HG03354 (cell line): Measurements from ENCODE around the gene ZNF524.

Source experiments
- ATAC-seq: cut with Tn5 transposase; IDR thresholded peaks from one replicate; pipeline ENCODE4 v1.9.1; 2021; ENCODE audit warnings: mild to moderate bottlenecking; ENCODE audit not compliant: unreplicated experiment, poor library complexity, severe bottlenecking

ZNF524 gene

DNA sequence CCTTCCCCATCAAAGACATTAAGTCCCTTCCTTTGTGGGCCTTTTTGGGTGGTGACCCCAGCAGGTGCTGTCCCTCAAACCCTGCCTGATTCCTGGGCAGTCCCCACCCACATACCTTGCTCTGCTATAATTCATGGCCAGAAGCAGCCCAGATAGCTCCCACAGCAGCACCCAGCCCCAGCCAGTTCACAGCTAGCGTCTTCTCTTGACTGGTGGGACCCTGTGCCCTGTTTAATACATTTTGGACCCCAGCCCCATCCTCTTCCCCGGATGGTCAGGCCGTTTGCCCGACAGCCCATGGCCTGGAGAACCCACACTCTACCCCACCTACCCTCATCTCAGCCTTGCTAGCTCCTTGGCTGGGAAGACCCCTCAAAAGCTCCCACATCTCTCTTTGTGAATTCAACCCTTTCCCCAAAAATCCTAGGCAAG is 50.1 kb downstream of the ZNF524 start:
- no peak for ATAC-seq

GRCh38 chr19:55650602-55651230 is 50.6 kb downstream of the ZNF524 start:
- no peak for ATAC-seq

- no peak for ATAC-seq
Measured at GRCh38 chr19:55651236-55651635, 51.1 kb downstream of the ZNF524 start.

DNA sequence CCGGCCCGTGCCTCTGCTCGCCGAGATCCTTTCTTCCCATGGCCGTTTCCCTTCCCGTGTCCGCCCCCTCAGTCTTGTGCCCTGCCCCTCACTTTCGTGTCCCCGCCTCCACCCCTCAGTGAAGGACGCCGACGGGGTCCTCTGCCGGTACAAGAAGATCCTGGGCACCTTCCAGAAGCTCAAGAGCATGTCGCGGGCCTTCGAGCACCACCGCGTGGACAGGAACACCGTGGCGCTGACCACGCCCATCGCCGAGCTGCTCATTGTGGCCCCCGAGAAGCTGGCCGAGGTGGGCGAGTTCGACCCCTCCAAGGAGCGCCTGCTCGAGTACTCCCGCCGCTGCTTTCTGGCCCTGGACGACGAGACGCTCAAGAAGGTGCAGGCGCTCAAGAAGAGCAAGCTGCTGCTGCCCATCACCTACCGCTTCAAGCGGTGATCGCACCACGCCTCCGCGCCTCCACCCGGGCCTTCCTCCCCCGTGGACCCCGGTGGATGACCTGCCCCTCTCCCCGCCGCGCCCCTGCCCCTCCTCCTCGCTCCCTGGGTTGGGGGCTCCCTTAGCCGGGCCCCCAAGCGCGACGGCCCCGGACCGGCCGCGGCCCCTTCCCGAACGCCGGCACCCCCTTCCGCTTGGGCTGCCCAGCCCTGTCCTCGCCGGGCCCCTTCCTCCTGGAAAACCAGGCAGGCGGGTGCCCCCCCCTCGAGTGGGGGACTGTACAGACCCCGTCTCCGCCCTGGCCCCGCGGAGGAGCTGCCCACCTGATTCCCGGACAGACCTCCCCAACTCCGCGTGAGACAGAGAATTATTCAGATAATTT is 52.4 kb downstream of the ZNF524 start:
- no peak for ATAC-seq
